Measurements from ENCODE around the gene VEGFC. TPM values are rescaled to one million over a fixed set of nuclear protein-coding genes. Genes with fewer than 3 reads are reported as not detected.

Gene VEGFC
- total RNA-seq, 1 experiment from 2014 or later: 11.1 TPM

DNA sequence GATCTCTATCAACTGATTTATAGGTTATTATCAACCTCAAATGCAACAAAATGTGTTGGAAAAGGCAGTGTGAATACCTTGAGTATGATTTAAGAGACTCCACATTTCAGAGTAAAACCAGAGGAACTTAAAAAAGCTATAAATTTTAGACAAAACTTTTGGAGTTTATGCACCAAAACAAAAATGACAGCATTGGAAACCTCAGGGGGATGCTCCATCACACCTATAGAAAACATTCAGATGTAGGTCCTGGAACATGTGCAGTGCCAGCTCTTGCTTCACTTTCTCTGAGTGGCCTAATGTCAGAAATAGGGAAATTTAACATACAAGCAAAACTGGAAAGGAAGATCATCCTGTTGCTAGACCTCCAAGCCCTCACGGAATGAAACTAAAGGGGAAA, 5.8 kb upstream of the VEGFC start:
- BruUV-seq (replicated peaks): no TSS peak
- intact Hi-C loops (cut with micrococcal nuclease): no loop called here
- no peak overlapping the region for H3K4me3 Mint-ChIP-seq (ENCODE audit: unreplicated experiment)
- H3K27me3 Mint-ChIP-seq (ENCODE audit: insufficient read depth, unreplicated experiment): no peaks in the 10 kb centered on the region
- H3K27ac Mint-ChIP-seq (ENCODE audit: low read depth, unreplicated experiment): no peak overlapping the region
- H3K36me3 Mint-ChIP-seq (ENCODE audit: insufficient read depth, unreplicated experiment): no peaks in the 10 kb centered on the region
- peaks cover 18% of the 10 kb centered on the region for H3K4me1 Mint-ChIP-seq (ENCODE audit: insufficient read depth, unreplicated experiment)
- ChIA-PET CTCF (interaction anchor here (0.8 to 1.4 kb wide), 2 partner anchors 249 to 421 kb away, joined by 3 read pairs; no protein-coding TSS in a partner anchor), POLR2A (interaction anchor here (1.2 kb wide), 1 partner anchor 23 kb away, joined by 3 read pairs; no protein-coding TSS in a partner anchor)
- TF ChIP-seq CTCF (IDR thresholded peaks at IDR 0.05; ENCODE audit: unreplicated experiment): no peak
- DNase-seq (ENCODE audit: unreplicated experiment): no peak
- H3K9me3 Mint-ChIP-seq (ENCODE audit: unreplicated experiment): no peaks in the 10 kb centered on the region

- POLR2A ChIA-PET: interaction anchor here (0.6 to 1.2 kb wide), 3 partner anchors 8 to 253 kb away, joined by 3 to 5 read pairs (median 4); no protein-coding TSS in a partner anchor
- intact Hi-C loops (cut with micrococcal nuclease): no loop called here
- CTCF ChIA-PET: interaction anchor here (0.7 to 0.9 kb wide), 3 partner anchors 29 to 252 kb away, joined by 3 read pairs; no protein-coding TSS in a partner anchor
These were observed 2.7 kb upstream of the VEGFC start for GRCh38 chr4:176795441-176795840.

DNA sequence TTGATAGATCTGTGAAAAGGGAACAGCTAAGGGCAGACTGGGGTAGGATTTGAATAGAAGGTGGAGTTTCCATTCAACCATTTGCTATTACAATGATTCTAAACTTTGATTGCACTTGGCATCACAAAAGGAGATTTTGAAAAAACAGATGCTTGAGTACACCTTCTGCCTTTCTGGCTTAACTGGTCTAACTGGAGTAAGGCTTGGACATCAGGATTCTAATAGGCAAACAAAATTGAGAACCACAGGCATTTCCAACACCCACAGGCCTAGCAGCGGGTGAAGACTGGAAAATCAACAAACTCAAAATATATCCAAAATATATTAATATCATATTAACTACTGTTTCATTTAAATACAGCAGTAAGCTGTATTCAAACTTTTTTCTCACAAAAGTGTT, 1.9 kb upstream of the VEGFC start:
- H3K27me3 Mint-ChIP-seq (ENCODE audit: insufficient read depth, unreplicated experiment): no peaks in the 10 kb centered on the region
- POLR2A ChIA-PET: interaction anchor here (0.6 to 1.2 kb wide), 3 partner anchors 9 to 254 kb away, joined by 3 to 5 read pairs (median 4); no protein-coding TSS in a partner anchor
- peak overlapping the region; percentile 29 for H3K27ac Mint-ChIP-seq (ENCODE audit: low read depth, unreplicated experiment)
- no peak for TF ChIP-seq CTCF (IDR thresholded peaks at IDR 0.05; ENCODE audit: unreplicated experiment)
- intact Hi-C loops (cut with micrococcal nuclease): loop anchor here (5.0 kb wide), 2 partner anchors 352 to 543 kb away; no protein-coding TSS in a partner anchor
- H3K9me3 Mint-ChIP-seq (ENCODE audit: unreplicated experiment): no peaks in the 10 kb centered on the region
- H3K4me3 Mint-ChIP-seq (ENCODE audit: unreplicated experiment): peak overlapping the region; percentile 85
- no TSS peak for BruUV-seq (replicated peaks)
- peaks cover 26% of the 10 kb centered on the region for H3K4me1 Mint-ChIP-seq (ENCODE audit: insufficient read depth, unreplicated experiment)
- DNase-seq (ENCODE audit: unreplicated experiment): no peak
- H3K36me3 Mint-ChIP-seq (ENCODE audit: insufficient read depth, unreplicated experiment): no peaks in the 10 kb centered on the region
- CTCF ChIA-PET: interaction anchor here (0.7 to 4.3 kb wide), 6 partner anchors 11 to 417 kb away, joined by 3 to 31 read pairs (median 4); no protein-coding TSS in a partner anchor

More at GRCh38 chr4:176795441-176795840, 2.7 kb upstream of the VEGFC start:
- Mint-ChIP-seq H3K4me1 (ENCODE audit: insufficient read depth, unreplicated experiment) (peaks cover 19% of the 10 kb centered on the region), H3K27me3 (ENCODE audit: insufficient read depth, unreplicated experiment) (no peaks in the 10 kb centered on the region), H3K36me3 (ENCODE audit: insufficient read depth, unreplicated experiment) (no peaks in the 10 kb centered on the region), H3K9me3 (ENCODE audit: unreplicated experiment) (no peaks in the 10 kb centered on the region), H3K4me3 (ENCODE audit: unreplicated experiment) (no peak overlapping the region), H3K27ac (ENCODE audit: low read depth, unreplicated experiment) (peak overlapping the region; percentile 29)
- no TSS peak for BruUV-seq (replicated peaks)
- DNase-seq (ENCODE audit: unreplicated experiment): no peak
- no peak for TF ChIP-seq CTCF (IDR thresholded peaks at IDR 0.05; ENCODE audit: unreplicated experiment)

DNA sequence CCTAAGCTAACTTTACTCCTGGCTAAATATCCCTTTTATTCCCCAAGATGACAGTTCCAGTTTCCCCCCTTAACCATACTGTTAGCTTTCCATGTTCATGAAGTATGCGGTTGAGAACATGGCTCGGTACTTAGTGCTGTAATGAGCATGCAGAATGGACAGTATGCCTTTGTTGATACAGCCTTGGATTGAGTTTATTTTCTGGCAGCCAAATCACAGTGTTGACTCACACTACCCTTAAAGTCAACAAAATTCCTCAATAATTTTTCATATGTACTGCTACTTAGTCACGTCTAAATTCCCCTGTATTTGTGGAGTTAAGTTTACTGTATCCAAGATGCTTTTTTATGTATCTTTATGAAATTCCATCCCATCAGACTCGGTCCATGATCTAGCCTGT, 1.4 kb upstream of the VEGFC start:
- POLR2A ChIA-PET: interaction anchor here (1.2 kb wide), 1 partner anchor 203 kb away, joined by 5 read pairs; no protein-coding TSS in a partner anchor
- BruUV-seq (replicated peaks): no TSS peak
- H3K4me3 Mint-ChIP-seq (ENCODE audit: unreplicated experiment): peak overlapping the region; percentile 85

More for the DNA sequence above, 1.4 kb upstream of the VEGFC start:
- intact Hi-C loops (cut with micrococcal nuclease): loop anchor here (5.0 kb wide), 2 partner anchors 352 to 543 kb away; no protein-coding TSS in a partner anchor
- no peaks in the 10 kb centered on the region for H3K27me3 Mint-ChIP-seq (ENCODE audit: insufficient read depth, unreplicated experiment)
- H3K36me3 Mint-ChIP-seq (ENCODE audit: insufficient read depth, unreplicated experiment): no peaks in the 10 kb centered on the region
- no peaks in the 10 kb centered on the region for H3K9me3 Mint-ChIP-seq (ENCODE audit: unreplicated experiment)
- peak overlapping the region; percentile 29 for H3K27ac Mint-ChIP-seq (ENCODE audit: low read depth, unreplicated experiment)
- DNase-seq (ENCODE audit: unreplicated experiment): peak; percentile 77
- CTCF ChIA-PET: interaction anchor here (0.7 to 4.3 kb wide), 7 partner anchors 11 to 416 kb away, joined by 3 to 31 read pairs (median 5); no protein-coding TSS in a partner anchor
- H3K4me1 Mint-ChIP-seq (ENCODE audit: insufficient read depth, unreplicated experiment): peaks cover 31% of the 10 kb centered on the region
- TF ChIP-seq CTCF (IDR thresholded peaks at IDR 0.05; ENCODE audit: unreplicated experiment): no peak
